Thyroid gland (tissue), 4 donors: Measurements from ENCODE around the gene MXD1. TPM values are rescaled to one million over a fixed set of nuclear protein-coding genes. Genes with fewer than 3 reads are reported as not detected.

Source experiments
- small RNA-seq: library from RNA; depleted of rRNA; stranded (forward); fragments of <200 nt; gene quantifications from one replicate; pipeline ENCODE3, GENCODE V24; 2016
- total RNA-seq, 4 donors: library from RNA; depleted of rRNA; stranded (reverse); fragments of >200 nt; gene quantifications; one replicate each; pipeline ENCODE4 v1.2.3, GENCODE V29; 2016

MXD1 gene
- total RNA-seq, 4 donors from 2014 or later: 11.3 to 17.9 (median 13.0) TPM

Small RNA genes within 50 kb of the gene (small RNA-seq; reads per million reads assigned to genes)
- not detected for gene RPL23AP92

Other genes starting within 250 kb of the MXD1 start
- 100 to 1,000 TPM in 1 of 4 donors, 10 to 100 TPM in 3; 72.0 to 101 (median 82.5) TPM for gene ANXA4, start 173.0 kb upstream of the MXD1 start, total RNA-seq
- 10 to 100 TPM; 15.1 to 19.8 (median 17.1) TPM for gene GMCL1, start 85.4 kb upstream of the MXD1 start, total RNA-seq
- gene SNRNP27, start 21.2 kb upstream of the MXD1 start, total RNA-seq: 100 to 1,000 TPM in 1 of 4 donors, 10 to 100 TPM in 3; 47.5 to 111 (median 66.3) TPM
- 1 to 10 TPM in 3 of 4 donors, under 1 TPM in 1; 0.89 to 2.0 (median 1.5) TPM for gene ASPRV1, start 46.5 kb downstream of the MXD1 start, total RNA-seq
- gene PCBP1, start 172.4 kb downstream of the MXD1 start, total RNA-seq: 100 to 1,000 TPM; 165 to 215 (median 195) TPM